Thyroid gland (tissue), 4 donors: ENCODE data around the gene APLP2.

Experiments
- POLR2A ChIP-seq, 2 donors: fragments of 450-650 bp; IDR thresholded peaks; one replicate each; pipeline ENCODE4 v1.6.1; 2017; ENCODE audit warnings: antibody characterized with exemption in 2 of 2, mild to moderate bottlenecking in 2 of 2, moderate library complexity in 1 of 2
- TF ChIP-seq, protein P1 (sequence below), 6 experiments: fragments of 200-600 bp in 3 of 6; fragments of 450-650 bp in 3 of 6; sonication (generic) in 3 of 6; IDR thresholded peaks; one replicate each; pipeline ENCODE4 v1.5.1; 2016 to 2019; ENCODE audit warnings: antibody characterized with exemption in 6 of 6, mild to moderate bottlenecking in 2 of 6, inconsistent platforms in 1 of 6, moderate library complexity in 1 of 6

GRCh38 chr11:130157840-130158239 lies 88.1 kb downstream of the APLP2 start:
- TF ChIP-seq, protein P1, sequence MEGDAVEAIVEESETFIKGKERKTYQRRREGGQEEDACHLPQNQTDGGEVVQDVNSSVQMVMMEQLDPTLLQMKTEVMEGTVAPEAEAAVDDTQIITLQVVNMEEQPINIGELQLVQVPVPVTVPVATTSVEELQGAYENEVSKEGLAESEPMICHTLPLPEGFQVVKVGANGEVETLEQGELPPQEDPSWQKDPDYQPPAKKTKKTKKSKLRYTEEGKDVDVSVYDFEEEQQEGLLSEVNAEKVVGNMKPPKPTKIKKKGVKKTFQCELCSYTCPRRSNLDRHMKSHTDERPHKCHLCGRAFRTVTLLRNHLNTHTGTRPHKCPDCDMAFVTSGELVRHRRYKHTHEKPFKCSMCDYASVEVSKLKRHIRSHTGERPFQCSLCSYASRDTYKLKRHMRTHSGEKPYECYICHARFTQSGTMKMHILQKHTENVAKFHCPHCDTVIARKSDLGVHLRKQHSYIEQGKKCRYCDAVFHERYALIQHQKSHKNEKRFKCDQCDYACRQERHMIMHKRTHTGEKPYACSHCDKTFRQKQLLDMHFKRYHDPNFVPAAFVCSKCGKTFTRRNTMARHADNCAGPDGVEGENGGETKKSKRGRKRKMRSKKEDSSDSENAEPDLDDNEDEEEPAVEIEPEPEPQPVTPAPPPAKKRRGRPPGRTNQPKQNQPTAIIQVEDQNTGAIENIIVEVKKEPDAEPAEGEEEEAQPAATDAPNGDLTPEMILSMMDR (IDR thresholded peaks at IDR 0.05) = no peak
- no peak for TF ChIP-seq POLR2A (IDR thresholded peaks at IDR 0.05)
